Mucosa of descending colon (tissue), 3 donors: ENCODE measurements around the gene ZYG11A. TPM values are rescaled to one million over a fixed set of nuclear protein-coding genes. Genes with fewer than 3 reads are reported as not detected.
"Not testable (repeated sequence)": the region's sequence is repeated elsewhere in the genome, so short reads cannot be mapped to it uniquely, and the experiment has no call there.

Experiments
- ATAC-seq: fragments of 200-7000 bp; cut with Tn5 transposase; one replicate; pipeline ENCODE4 v1.9.1; 2020; ENCODE audit warnings: mild to moderate bottlenecking, moderate library complexity
- DNase-seq, 3 donors: peaks; one replicate each; pipeline ENCODE4 v3.0.0-alpha.2; 2020
- H3K36me3 ChIP-seq: fragments of 200-600 bp; one replicate; pipeline ENCODE4 v1.8.0; 2021; ENCODE audit warnings: low read depth, mild to moderate bottlenecking
- H3K4me1 ChIP-seq: fragments of 200-600 bp; one replicate; pipeline ENCODE4 v1.8.0; 2021; ENCODE audit warnings: low read depth, mild to moderate bottlenecking
- H3K4me3 ChIP-seq: fragments of 200-600 bp; one replicate; pipeline ENCODE4 v1.8.0; 2021; ENCODE audit warnings: mild to moderate bottlenecking
- H3K9me3 ChIP-seq: fragments of 200-600 bp; one replicate; pipeline ENCODE4 v1.8.0; 2021; ENCODE audit warnings: mild to moderate bottlenecking
- intact Hi-C, 2 donors: fragments of 100-400 bp; cut with DNase I in 1 of 2; cut with micrococcal nuclease in 1 of 2; formaldehyde crosslinking; loops; one replicate each; pipeline versions ENCODE4 v1.11.0 to v1.11.1; 2022; cut with DNase I, micrococcal nuclease
- long read RNA-seq, 2 donors: library from polyadenylated mRNA; unstranded; transcript quantifications; one replicate each; pipeline ENCODE4 v2.0.0, GENCODE V29; 2019 to 2021
- total RNA-seq, 3 donors: library from RNA; stranded (reverse); fragmentation: NEBNext Ultra II Directional in 2 of 3; extraction: Animal tissue kit (Norgen Biotek cat#: 25700) in 2 of 3; gene quantifications; one replicate each; pipeline versions ENCODE4 v1.2.1 to v1.2.4, GENCODE V29; 2021 to 2023
- TF ChIP-seq, protein P1 (sequence below): fragments of 200-600 bp; IDR thresholded peaks from one replicate; pipeline ENCODE4 v1.8.0; 2022; ENCODE audit warnings: antibody characterized with exemption, mild to moderate bottlenecking
- donor health status: DM: no; HTN: no; CAD: no; lungs with moderate emphysema.
- donor health status: DM: no; HTN: no; CAD: no.
- donor health status: DM: no; HTN: yes; CAD: no.

ZYG11A gene
- under 1 TPM in 2 of 3 donors, not detected in 1; 0.07 to 0.12 TPM for total RNA-seq
- long read RNA-seq, donor 1, result 0 reads
- long read RNA-seq, donor 2, result 0 reads

DNA sequence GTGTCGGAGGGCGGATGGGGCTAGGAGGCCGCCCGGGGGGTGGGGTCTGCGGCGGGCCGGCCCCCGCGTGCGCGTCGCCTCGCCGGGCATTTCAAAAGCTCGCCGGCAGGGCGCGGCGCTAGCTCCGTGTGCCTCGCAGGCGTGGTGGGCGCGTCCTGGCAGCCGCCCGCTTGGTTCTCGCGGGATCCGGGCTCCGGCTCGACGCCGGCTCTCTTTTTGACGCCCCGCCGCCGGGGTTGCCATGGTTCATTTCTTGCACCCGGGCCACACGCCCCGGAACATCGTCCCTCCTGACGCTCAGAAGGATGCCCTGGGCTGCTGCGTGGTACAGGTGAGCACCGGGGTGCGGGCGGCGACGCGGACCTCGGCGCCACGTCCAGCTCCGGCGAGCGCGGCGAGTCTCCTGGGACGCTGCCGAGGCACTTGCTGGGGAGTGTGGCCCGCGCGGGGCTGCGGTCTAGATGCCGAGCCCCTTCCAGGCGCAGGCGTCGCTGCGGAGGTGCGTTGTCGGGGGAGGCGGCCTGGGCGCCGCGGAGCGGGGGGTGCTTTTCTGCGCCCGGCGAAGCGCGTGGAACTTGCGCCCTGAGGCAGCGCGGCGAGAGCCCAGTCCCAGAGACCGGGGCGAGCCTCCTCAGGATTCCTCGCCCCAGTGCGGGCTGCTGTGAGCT is at the start of gene ZYG11A:
Gene ZYG11A (plus strand): TSS at position 118 of the 668 bp plus-strand sequence. CDS start 124 bp downstream, at position 242.
- intact Hi-C loops, result no loop called here
- DNase-seq (peak; percentile 66 to 72 (median 67)), ATAC-seq (peak; percentile 95)
- no peak within 1 kb of the TSS for H3K4me3 ChIP-seq
- H3K4me1 ChIP-seq, result peaks cover 7% of the 10 kb centered on the region
- TF ChIP-seq, protein P1, sequence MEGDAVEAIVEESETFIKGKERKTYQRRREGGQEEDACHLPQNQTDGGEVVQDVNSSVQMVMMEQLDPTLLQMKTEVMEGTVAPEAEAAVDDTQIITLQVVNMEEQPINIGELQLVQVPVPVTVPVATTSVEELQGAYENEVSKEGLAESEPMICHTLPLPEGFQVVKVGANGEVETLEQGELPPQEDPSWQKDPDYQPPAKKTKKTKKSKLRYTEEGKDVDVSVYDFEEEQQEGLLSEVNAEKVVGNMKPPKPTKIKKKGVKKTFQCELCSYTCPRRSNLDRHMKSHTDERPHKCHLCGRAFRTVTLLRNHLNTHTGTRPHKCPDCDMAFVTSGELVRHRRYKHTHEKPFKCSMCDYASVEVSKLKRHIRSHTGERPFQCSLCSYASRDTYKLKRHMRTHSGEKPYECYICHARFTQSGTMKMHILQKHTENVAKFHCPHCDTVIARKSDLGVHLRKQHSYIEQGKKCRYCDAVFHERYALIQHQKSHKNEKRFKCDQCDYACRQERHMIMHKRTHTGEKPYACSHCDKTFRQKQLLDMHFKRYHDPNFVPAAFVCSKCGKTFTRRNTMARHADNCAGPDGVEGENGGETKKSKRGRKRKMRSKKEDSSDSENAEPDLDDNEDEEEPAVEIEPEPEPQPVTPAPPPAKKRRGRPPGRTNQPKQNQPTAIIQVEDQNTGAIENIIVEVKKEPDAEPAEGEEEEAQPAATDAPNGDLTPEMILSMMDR, result no peak
- no peaks in the 10 kb centered on the region for H3K9me3 ChIP-seq
- H3K36me3 ChIP-seq, result no peaks in the 10 kb centered on the region

DNA sequence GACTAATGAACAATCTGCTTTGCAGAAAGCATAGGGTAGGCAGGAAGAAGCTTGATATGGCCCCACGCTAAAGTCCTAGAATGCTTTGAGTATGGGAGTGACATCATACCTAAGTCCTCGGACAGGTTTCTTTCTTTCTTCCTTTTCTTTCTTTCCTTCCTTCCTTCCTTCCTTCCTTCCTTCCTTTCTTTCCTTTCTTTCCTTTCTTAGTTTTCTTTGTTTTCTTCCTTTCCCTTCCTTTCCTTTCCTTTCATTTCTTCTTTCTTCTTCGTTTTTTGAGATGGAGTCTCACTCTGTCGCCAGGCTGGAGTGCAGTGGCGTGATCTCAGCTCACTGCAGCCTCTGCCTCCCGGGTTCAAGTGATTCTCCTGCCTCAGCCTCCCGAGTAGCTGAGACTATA is 48.8 kb upstream of the ZYG11A start:
- H3K36me3 ChIP-seq, H3K9me3 ChIP-seq, H3K4me1 ChIP-seq, DNase-seq, intact Hi-C loops, H3K4me3 ChIP-seq, ATAC-seq: not testable (repeated sequence)

DNA sequence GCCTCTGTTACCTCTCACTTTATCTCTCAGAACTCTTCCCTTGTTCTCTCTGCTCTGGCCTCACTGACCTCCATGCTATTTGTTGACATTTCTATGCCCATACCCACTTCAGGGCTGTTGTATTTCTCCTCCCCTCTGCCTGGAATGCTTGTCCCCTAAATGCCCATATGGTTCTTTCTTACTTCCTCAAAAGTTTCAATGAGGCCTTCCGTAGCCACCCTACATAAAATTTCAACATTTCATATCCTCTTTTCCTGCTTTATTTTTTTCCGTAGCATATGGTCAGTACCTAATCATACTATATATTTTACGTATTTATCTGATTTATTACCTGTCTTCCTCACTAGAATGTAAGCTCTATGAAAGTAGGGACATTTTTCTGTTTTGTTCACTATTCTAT is 47.1 kb upstream of the ZYG11A start:
- DNase-seq (no peak), ATAC-seq (no peak)
- TF ChIP-seq, protein P1, result no peak
- intact Hi-C loops, result no loop called here
- Histone ChIP-seq H3K4me1 (no peaks in the 10 kb centered on the region), H3K9me3 (no peaks in the 10 kb centered on the region), H3K36me3 (no peaks in the 10 kb centered on the region), H3K4me3 (no peak overlapping the region)

DNA sequence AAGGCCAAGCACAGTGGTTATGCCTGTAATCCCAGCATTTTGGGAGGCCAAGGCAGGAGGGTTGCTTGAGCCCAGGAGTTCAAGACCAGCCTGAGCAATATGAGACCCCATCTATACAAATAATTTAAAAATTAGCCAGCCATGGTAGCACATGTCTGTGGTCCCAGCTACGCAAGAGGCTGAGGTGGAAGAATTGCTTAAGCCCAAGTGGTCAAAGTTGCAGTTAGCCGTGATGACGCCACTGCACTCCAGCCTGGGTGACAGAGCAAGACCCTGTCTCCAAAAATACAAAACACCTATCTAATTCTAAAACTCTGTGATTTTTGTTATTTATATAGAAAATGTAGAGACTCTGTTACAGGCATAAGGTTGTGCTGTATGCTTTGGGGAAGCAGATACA is 44.2 kb upstream of the ZYG11A start:
- Histone ChIP-seq H3K4me1 (no peaks in the 10 kb centered on the region), H3K36me3 (no peaks in the 10 kb centered on the region), H3K4me3 (no peak overlapping the region), H3K9me3 (no peaks in the 10 kb centered on the region)
- DNase-seq (no peak), ATAC-seq (no peak)
- intact Hi-C loops, result no loop called here
- TF ChIP-seq, protein P1, result no peak

DNA sequence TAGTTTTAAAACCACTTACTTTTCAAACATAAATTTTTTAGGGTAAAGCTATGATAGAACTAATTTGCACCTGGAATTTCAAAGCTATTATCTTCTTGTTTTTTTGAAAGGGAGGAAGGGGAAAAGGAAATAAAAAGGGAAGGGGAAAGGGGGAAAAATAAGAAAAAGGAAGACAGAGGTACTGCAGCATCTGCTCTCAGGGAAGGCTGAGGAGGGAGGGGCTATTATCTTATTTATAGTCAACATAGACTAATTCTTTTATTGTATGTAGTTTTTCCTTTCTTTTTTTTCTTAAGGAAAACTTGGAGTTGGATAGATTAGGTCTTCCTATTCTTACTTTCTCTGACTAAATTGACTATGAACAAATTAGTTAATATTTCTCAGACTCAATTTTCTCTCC is 41.5 kb upstream of the ZYG11A start:
- DNase-seq, result no peak
- no peak for ATAC-seq
- Histone ChIP-seq H3K4me1 (no peaks in the 10 kb centered on the region), H3K4me3 (no peak overlapping the region), H3K9me3 (no peaks in the 10 kb centered on the region), H3K36me3 (no peaks in the 10 kb centered on the region)
- intact Hi-C loops, result no loop called here
- TF ChIP-seq, protein P1, result no peak

DNA sequence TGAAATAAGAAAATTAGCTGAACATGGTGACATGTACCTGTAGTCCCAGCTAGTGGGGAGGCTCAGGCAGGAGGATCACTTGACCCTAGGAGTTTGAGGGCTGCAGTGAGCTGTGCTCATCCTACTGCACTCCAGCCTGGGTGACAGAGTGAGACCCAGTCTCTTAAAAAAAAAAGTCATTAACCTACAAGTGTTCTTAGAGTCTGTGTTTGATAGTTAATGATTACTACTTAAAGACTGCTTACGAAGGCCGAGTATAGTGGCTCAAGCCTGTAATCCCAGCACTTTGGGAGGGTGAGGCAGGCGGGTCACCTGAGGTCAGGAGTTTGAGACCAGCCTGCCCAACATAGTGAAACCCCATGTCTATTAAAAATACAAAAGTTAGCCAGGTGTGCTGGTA is 38.5 kb upstream of the ZYG11A start:
- H3K4me1 ChIP-seq, H3K9me3 ChIP-seq, intact Hi-C loops, H3K4me3 ChIP-seq, ATAC-seq, DNase-seq, H3K36me3 ChIP-seq: not testable (repeated sequence)

DNA sequence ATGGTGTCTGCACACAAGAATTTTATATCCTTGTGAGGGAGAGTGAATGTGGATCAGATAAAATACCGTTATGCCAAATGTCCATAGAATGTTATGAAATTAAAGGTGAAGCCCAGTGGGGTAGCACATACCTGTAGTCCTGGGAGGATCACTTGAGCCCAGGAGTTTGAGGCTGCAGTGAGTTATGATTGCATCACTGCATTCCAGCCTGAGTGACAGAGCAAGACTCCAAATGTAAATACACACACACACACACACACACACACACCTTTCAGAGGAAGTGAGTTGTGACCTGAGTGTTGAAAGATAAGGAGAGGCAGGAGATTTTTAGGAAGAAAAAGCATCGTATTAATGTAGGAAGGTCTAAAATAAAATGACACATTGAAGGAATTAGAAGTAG is 28.1 kb upstream of the ZYG11A start:
- Histone ChIP-seq H3K9me3 (no peaks in the 10 kb centered on the region), H3K36me3 (no peaks in the 10 kb centered on the region), H3K4me3 (no peak overlapping the region), H3K4me1 (no peaks in the 10 kb centered on the region)
- ATAC-seq, result no peak
- TF ChIP-seq, protein P1, result no peak
- no peak for DNase-seq
- intact Hi-C loops, result no loop called here

DNA sequence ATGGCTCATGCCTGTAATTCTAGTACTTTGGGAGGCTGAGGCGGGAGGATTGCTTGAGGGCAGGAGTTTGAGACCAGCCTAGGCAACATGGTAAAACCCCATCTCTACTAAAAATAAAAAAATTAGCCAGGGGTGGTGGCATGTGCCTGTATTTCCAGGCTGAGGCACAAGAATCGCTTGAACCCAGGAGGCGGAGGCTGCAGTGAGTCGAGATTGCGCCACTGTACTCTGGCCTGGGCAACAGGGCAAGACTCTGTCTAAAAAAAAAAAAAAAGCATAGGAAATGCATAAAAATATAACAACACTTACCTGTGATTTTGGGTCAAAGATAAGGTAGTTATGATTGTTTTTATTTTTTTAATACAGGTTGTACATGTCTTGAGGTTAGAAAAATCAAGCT is 21.7 kb upstream of the ZYG11A start:
- H3K9me3 ChIP-seq, intact Hi-C loops: not testable (repeated sequence)

More for the DNA sequence above, 21.7 kb upstream of the ZYG11A start:
- not testable (repeated sequence) for H3K36me3 ChIP-seq, H3K4me3 ChIP-seq, DNase-seq, ATAC-seq, H3K4me1 ChIP-seq
